Thymus (tissue), 11 donors: ENCODE measurements around the gene KCTD13. TPM values are rescaled to one million over a fixed set of nuclear protein-coding genes. Genes with fewer than 3 reads are reported as not detected.

Experiments used
- DNase-seq, 9 donors: peaks; one replicate each; pipeline ENCODE4 v3.0.0-alpha.2; 2013; ENCODE audit warnings: low spot score in 9 of 9, low read depth in 6 of 9, missing footprints in 1 of 9
- H3K27ac ChIP-seq, 2 donors: one replicate each; pipeline ENCODE4 v1.5.1; 2013; ENCODE audit warnings: control low read depth in 1 of 2, low read depth in 1 of 2, low read length in 1 of 2, mild to moderate bottlenecking in 1 of 2, moderate library complexity in 1 of 2
- H3K27me3 ChIP-seq, 2 donors: one replicate each; pipeline ENCODE4 v1.5.1; 2013; ENCODE audit warnings: low read length in 1 of 2; ENCODE audit not compliant: control insufficient read depth in 2 of 2, insufficient read depth in 1 of 2
- H3K36me3 ChIP-seq, 2 donors: one replicate each; pipeline ENCODE4 v1.5.1; 2013; ENCODE audit warnings: low read length in 1 of 2, mild to moderate bottlenecking in 1 of 2, moderate library complexity in 1 of 2; ENCODE audit not compliant: control insufficient read depth in 2 of 2, insufficient read depth in 2 of 2
- H3K4me1 ChIP-seq, 2 donors: one replicate each; pipeline ENCODE4 v1.5.1; 2013; ENCODE audit warnings: low read length in 2 of 2; ENCODE audit not compliant: control insufficient read depth in 2 of 2, insufficient read depth in 2 of 2
- H3K4me3 ChIP-seq, 2 donors: one replicate each; pipeline ENCODE4 v1.5.1; 2013; ENCODE audit warnings: low read length in 2 of 2, control low read depth in 1 of 2, mild to moderate bottlenecking in 1 of 2
- H3K9me3 ChIP-seq, 2 donors: one replicate each; pipeline ENCODE4 v1.5.1; 2013; ENCODE audit warnings: low read length in 1 of 2, mild to moderate bottlenecking in 1 of 2; ENCODE audit not compliant: control insufficient read depth in 2 of 2, insufficient read depth in 1 of 2
- WGBS: extraction: QIAGEN DNeasy Blood & Tissue Kit; methylation state at CpG from one replicate; pipeline ENCODE4 v1.1.7; 2013; 5-methylcytosine and 5-hydroxymethylcytosine counted together
- polyA plus RNA-seq: library from polyadenylated mRNA; stranded (reverse); fragments of 200-250 nt; gene quantifications from one replicate; pipeline ENCODE4 v1.2.3, GENCODE V29; 2013
- total RNA-seq: library from RNA; stranded (reverse); fragments of 120-200 nt; gene quantifications from one replicate; pipeline ENCODE4 v1.2.4, GENCODE V29; 2013
- donor health status: healthy.

KCTD13 gene
- total and polyA plus RNA-seq, 2 donors = 4.4 to 16.9 TPM

DNA sequence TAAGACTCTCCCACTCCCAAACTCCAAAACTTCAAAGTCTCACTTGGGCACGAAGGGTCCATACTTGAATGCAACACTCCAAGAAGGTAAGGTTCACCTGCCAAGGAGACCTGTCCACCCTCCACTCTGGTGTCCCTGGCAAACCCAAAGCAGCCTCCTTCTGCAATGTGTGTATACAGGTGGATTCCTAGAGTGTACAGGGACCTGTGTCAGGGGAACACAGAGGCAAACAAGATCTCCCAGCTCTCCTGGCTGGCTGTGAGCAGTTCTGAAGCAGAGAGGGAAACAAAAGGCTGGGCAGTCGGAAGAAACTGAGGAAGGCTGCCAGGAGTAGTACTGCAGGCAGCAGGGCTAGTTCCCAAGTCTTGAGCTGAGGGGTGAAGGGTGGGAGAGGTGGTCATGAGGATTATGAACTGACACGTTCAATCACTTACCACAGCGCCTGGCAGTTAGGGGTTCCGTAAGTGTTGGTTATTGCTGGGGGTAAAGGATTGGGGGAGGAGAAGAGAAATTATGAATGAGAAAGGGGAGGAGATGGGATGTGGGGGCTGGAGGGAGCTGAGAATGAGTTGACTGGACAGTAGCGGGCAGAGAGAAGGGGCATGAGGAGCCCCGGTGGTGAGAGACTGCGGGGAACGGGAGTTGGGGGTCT is 795 bp downstream of the KCTD13 start:
- H3K4me1 ChIP-seq = peaks cover 8 to 21% of the 10 kb centered on the region in 2 donors
- WGBS = 14% methylated on average over 9 of the region's 9 CpGs
- H3K27ac ChIP-seq = no peak overlapping the region
- H3K36me3 ChIP-seq = peaks cover 19 to 24% of the 10 kb centered on the region in 2 donors
- peak overlapping the region; percentile 77 to 93 for H3K4me3 ChIP-seq
- H3K27me3 ChIP-seq = no peaks in the 10 kb centered on the region
- H3K9me3 ChIP-seq = no peaks in the 10 kb centered on the region
- no peak for DNase-seq

- Histone ChIP-seq H3K27me3 (no peaks in the 10 kb centered on the region), H3K4me1 (peaks cover 8 to 21% of the 10 kb centered on the region in 2 donors), H3K4me3 (no peak overlapping the region), H3K36me3 (peaks cover 19 to 36% of the 10 kb centered on the region in 2 donors), H3K27ac (no peak overlapping the region), H3K9me3 (no peaks in the 10 kb centered on the region)
- DNase-seq = no peak
- WGBS = 98% methylated on average over 12 of the region's 12 CpGs
These were observed 3.0 kb downstream of the KCTD13 start for GRCh38 chr16:29922986-29923501.

GRCh38 chr16:29922326-29922725 is 3.7 kb downstream of the KCTD13 start:
- 97% methylated on average over 2 of the region's 2 CpGs for WGBS
- Histone ChIP-seq H3K27ac (no peak overlapping the region), H3K4me3 (no peak overlapping the region), H3K27me3 (no peaks in the 10 kb centered on the region), H3K9me3 (no peaks in the 10 kb centered on the region), H3K36me3 (peaks cover 19 to 40% of the 10 kb centered on the region in 2 donors), H3K4me1 (peaks cover 8 to 18% of the 10 kb centered on the region in 2 donors)
- DNase-seq = no peak

GRCh38 chr16:29921034-29921385 is 5.0 kb downstream of the KCTD13 start:
- Histone ChIP-seq H3K36me3 (peaks cover 19 to 43% of the 10 kb centered on the region in 2 donors), H3K4me1 (peaks cover 8% of the 10 kb centered on the region in 2 donors), H3K27me3 (no peaks in the 10 kb centered on the region), H3K27ac (no peak overlapping the region), H3K4me3 (no peak overlapping the region), H3K9me3 (peaks cover 0 to 3% of the 10 kb centered on the region in 2 donors)
- no peak for DNase-seq
- 82% methylated on average over 3 of the region's 3 CpGs for WGBS

GRCh38 chr16:29920288-29921033 is 5.6 kb downstream of the KCTD13 start:
- H3K36me3 ChIP-seq = peaks cover 19 to 49% of the 10 kb centered on the region in 2 donors
- WGBS = 97% methylated on average over 6 of the region's 6 CpGs

GRCh38 chr16:29916979-29917378 is 9.0 kb downstream of the KCTD13 start:
- Histone ChIP-seq H3K27me3 (no peaks in the 10 kb centered on the region), H3K27ac (no peak overlapping the region), H3K9me3 (peaks cover 0 to 6% of the 10 kb centered on the region in 2 donors), H3K4me1 (no peaks in the 10 kb centered on the region), H3K36me3 (peaks cover 22 to 38% of the 10 kb centered on the region in 2 donors), H3K4me3 (no peak overlapping the region)
- DNase-seq = no peak
- 97% methylated on average over 1 of the region's 1 CpG for WGBS

More at GRCh38 chr16:29920288-29921033, 5.6 kb downstream of the KCTD13 start:
- Histone ChIP-seq H3K4me3 (no peak overlapping the region), H3K27ac (no peak overlapping the region), H3K27me3 (no peaks in the 10 kb centered on the region), H3K9me3 (peaks cover 0 to 3% of the 10 kb centered on the region in 2 donors), H3K4me1 (peaks cover 7% of the 10 kb centered on the region in 2 donors)
- no peak for DNase-seq

DNA sequence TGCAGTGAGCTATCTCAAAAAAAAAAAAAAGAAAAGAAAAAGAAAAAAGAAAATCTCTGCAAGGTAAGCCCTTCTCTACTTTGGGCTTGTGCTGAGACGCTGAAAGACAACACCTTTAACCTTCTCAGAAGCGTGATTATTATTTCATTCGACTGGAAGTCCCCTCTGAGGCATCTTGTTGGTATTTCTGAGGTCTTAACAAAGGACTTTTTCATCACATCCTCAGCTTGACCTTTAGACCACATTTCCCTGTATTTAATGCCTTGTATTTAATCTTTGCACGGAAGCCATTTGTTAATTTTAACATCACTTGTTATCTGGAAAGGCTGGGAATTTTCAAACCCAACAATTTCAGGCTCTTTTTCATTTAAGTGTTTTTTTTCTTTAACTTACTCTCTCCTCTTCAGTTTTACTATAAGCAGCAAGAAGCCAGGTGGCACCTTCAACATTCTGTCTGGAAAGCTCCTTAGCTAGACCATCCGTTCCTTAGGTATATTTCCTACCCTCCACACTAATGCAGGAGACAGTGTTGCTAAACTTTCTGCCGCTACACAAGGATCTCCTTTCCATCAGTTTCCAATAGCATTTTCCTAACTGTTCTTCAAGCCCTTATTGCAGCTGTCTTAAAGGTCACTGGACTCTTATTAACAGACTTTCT is 10.3 kb downstream of the KCTD13 start:
- Histone ChIP-seq H3K27ac (no peak overlapping the region), H3K36me3 (peaks cover 14 to 30% of the 10 kb centered on the region in 2 donors), H3K4me1 (no peaks in the 10 kb centered on the region), H3K4me3 (no peak overlapping the region), H3K9me3 (peaks cover 0 to 6% of the 10 kb centered on the region in 2 donors), H3K27me3 (no peaks in the 10 kb centered on the region)
- DNase-seq = no peak
- 94% methylated on average over 6 of the region's 6 CpGs for WGBS

DNA sequence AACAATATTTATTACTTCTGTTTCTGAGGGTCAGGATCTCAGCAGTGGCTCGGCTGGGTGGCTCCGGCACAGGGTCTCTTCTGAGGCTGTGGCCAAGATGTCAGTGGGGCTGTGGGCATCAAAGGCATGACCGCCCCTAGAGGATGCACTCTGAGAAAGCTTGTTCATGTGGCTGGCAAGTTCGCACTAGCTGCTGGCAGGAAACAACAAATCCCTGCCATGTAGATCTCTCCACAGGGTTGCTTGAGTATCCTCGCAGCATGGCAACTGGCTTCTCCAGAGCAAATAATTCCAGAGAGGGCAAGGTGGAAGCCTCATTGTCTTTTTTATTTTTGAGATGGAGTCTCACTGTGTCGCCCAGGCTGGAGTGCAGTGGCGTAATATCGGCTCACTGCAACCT is 12.5 kb downstream of the KCTD13 start:
- peaks cover 0 to 6% of the 10 kb centered on the region in 2 donors for H3K9me3 ChIP-seq
- no peaks in the 10 kb centered on the region for H3K27me3 ChIP-seq
- H3K36me3 ChIP-seq = peaks cover 14 to 18% of the 10 kb centered on the region in 2 donors
- no peaks in the 10 kb centered on the region for H3K4me1 ChIP-seq
- WGBS = 98% methylated on average over 8 of the region's 8 CpGs
- H3K27ac ChIP-seq = no peak overlapping the region
- no peak for DNase-seq
- H3K4me3 ChIP-seq = no peak overlapping the region

- Histone ChIP-seq H3K4me1 (no peaks in the 10 kb centered on the region), H3K4me3 (no peak overlapping the region), H3K36me3 (peaks cover 12 to 14% of the 10 kb centered on the region in 2 donors), H3K27me3 (no peaks in the 10 kb centered on the region), H3K27ac (no peak overlapping the region), H3K9me3 (peaks cover 0 to 6% of the 10 kb centered on the region in 2 donors)
- 95% methylated on average over 11 of the region's 11 CpGs for WGBS
- DNase-seq = no peak
These were observed 13.9 kb downstream of the KCTD13 start for GRCh38 chr16:29912087-29912486.
